ENCODE measurements around the gene TMSB4X. TPM values are rescaled to one million over a fixed set of nuclear protein-coding genes. Genes with fewer than 3 reads are reported as not detected.

Gene TMSB4X
- total RNA-seq (1,000 to 10,000 TPM; 1,233 to 1,969 (median 1,534) TPM), polyA plus RNA-seq (over 10,000 TPM; 11,980 to 20,488 (median 18,152) TPM)

- TF ChIP-seq POLR2A (IDR thresholded peaks at IDR 0.05) = peak; percentile 91 to 96
- no peak for TF ChIP-seq EP300 (IDR thresholded peaks at IDR 0.05)
- TF ChIP-seq POLR2AphosphoS5 (IDR thresholded peaks at IDR 0.05) = peak; percentile 98 to 100 (median 99)
- DNase-seq = peak; percentile 93
- intact Hi-C loops (cut with DNase I) = loop anchor here (5.0 to 10.0 kb wide), 3 partner anchors 110 to 680 kb away; partner anchors contain the start of gene TCEANC
- Histone ChIP-seq H3K4me1 (no peaks in the 10 kb centered on the region), H3K4me3 (peak within 1 kb of the TSS; percentile 57 to 73 (median 68)), H3K36me3 (peaks cover 0 to 4% (median 0%) of the 10 kb centered on the region in 4 donors), H3K27me3 (peaks cover 0 to 3% (median 0%) of the 10 kb centered on the region in 3 donors), H3K9me3 (no peaks in the 10 kb centered on the region), H3K27ac (peak within 1 kb of the TSS; percentile 87 to 92 (median 90))
- 0 to 1% methylated on average over 60 of the region's 60 CpGs for WGBS, 2 donors
Measured at GRCh38 chrX:12974796-12975669, at the start of gene TMSB4X. TMSB4X (plus strand) TSS chrX:12975110.

DNA sequence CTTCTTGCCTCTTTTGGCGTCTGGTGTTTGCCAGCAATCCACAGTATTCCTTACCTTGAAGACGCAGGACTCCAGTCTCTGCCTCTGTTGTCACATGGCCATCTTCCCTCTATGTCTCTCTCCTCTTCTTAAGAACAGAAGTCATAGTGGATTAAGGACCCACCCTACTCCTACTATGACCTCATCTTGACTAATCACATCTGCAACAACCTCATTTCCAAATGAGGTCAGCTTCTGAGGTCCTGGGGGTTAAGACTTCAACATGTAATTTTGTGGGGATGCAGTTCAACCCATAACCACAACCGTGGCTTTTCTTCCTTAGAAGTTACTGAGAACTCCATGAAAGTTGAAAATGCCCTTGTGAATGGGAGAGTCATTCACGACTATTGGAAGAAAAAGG is 45.2 kb upstream of the TMSB4X start:
- Histone ChIP-seq H3K27me3 (no peaks in the 10 kb centered on the region), H3K4me1 (no peaks in the 10 kb centered on the region), H3K4me3 (no peak overlapping the region), H3K27ac (no peak overlapping the region), H3K36me3 (no peaks in the 10 kb centered on the region), H3K9me3 (no peaks in the 10 kb centered on the region)
- WGBS, 2 donors = 86 to 87% methylated on average over 4 of the region's 4 CpGs
- intact Hi-C loops (cut with DNase I) = no loop called here
- DNase-seq = no peak
- no peak for TF ChIP-seq POLR2AphosphoS5 (IDR thresholded peaks at IDR 0.05)
- no peak for TF ChIP-seq POLR2A (IDR thresholded peaks at IDR 0.05)
- TF ChIP-seq, protein P1, sequence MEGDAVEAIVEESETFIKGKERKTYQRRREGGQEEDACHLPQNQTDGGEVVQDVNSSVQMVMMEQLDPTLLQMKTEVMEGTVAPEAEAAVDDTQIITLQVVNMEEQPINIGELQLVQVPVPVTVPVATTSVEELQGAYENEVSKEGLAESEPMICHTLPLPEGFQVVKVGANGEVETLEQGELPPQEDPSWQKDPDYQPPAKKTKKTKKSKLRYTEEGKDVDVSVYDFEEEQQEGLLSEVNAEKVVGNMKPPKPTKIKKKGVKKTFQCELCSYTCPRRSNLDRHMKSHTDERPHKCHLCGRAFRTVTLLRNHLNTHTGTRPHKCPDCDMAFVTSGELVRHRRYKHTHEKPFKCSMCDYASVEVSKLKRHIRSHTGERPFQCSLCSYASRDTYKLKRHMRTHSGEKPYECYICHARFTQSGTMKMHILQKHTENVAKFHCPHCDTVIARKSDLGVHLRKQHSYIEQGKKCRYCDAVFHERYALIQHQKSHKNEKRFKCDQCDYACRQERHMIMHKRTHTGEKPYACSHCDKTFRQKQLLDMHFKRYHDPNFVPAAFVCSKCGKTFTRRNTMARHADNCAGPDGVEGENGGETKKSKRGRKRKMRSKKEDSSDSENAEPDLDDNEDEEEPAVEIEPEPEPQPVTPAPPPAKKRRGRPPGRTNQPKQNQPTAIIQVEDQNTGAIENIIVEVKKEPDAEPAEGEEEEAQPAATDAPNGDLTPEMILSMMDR (IDR thresholded peaks at IDR 0.05) = no peak
- TF ChIP-seq EP300 (IDR thresholded peaks at IDR 0.05) = no peak

GRCh38 chrX:12930150-12930549 is 44.8 kb upstream of the TMSB4X start:
- Histone ChIP-seq H3K4me1 (no peaks in the 10 kb centered on the region), H3K27me3 (no peaks in the 10 kb centered on the region), H3K36me3 (no peaks in the 10 kb centered on the region), H3K27ac (no peak overlapping the region), H3K4me3 (no peak overlapping the region), H3K9me3 (no peaks in the 10 kb centered on the region)
- TF ChIP-seq POLR2A (IDR thresholded peaks at IDR 0.05) (no peak), EP300 (IDR thresholded peaks at IDR 0.05) (no peak), POLR2AphosphoS5 (IDR thresholded peaks at IDR 0.05) (no peak)
- TF ChIP-seq, protein P1 (IDR thresholded peaks at IDR 0.05) = no peak
- WGBS, 2 donors = 88 to 93% methylated on average over 2 of the region's 2 CpGs
- intact Hi-C loops (cut with DNase I) = no loop called here
- no peak for DNase-seq

DNA sequence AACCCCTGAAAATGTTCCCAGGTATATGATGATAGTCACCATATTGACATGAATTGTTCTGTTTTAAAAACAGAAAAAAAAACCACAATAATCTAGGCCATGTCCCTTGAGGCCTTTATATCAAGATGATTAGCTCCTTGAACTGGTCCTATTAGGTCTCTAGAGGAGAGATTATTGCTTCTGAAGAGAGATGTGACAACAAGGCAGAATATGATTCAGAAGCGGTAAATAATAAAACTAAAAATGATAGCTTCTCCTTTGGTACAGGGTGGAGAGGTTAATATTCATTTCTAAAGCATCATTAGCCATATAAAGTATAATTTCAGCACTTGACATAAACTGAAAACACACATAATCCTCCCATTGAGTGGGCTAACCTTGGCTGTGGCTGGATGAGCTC is 42.7 kb upstream of the TMSB4X start:
- Histone ChIP-seq H3K9me3 (no peaks in the 10 kb centered on the region), H3K4me3 (no peak overlapping the region), H3K4me1 (no peaks in the 10 kb centered on the region), H3K36me3 (no peaks in the 10 kb centered on the region), H3K27ac (no peak overlapping the region), H3K27me3 (no peaks in the 10 kb centered on the region)
- intact Hi-C loops (cut with DNase I) = no loop called here
- TF ChIP-seq, protein P1 (IDR thresholded peaks at IDR 0.05) = no peak
- DNase-seq = no peak
- 91 to 100% methylated on average over 1 of the region's 1 CpG for WGBS, 2 donors

DNA sequence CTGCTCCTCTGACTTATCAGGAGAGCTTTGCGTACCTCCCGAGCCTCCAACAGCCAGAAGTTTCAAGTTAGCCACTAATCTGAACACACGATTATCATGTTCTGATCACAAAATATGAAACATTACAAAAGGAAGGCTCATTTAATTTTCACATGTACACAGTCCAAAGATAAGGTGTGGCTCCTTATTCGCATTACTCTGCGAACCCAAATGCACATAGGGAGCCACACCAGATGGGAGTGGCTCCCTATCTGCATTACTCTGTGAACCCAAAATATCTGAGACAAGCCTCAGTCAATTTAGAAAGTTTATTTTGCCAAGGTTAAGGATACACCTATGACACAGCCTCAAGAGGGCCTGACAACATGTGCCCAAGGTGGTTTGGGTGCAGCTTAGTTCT is 40.1 kb upstream of the TMSB4X start:
- Histone ChIP-seq H3K4me1 (no peaks in the 10 kb centered on the region), H3K36me3 (no peaks in the 10 kb centered on the region), H3K27ac (no peak overlapping the region), H3K4me3 (no peak overlapping the region), H3K9me3 (no peaks in the 10 kb centered on the region), H3K27me3 (no peaks in the 10 kb centered on the region)
- 76 to 88% methylated on average over 5 of the region's 5 CpGs for WGBS, 2 donors
- no peak for TF ChIP-seq POLR2A (IDR thresholded peaks at IDR 0.05)
- no peak for DNase-seq
- intact Hi-C loops (cut with DNase I) = no loop called here

Data from sigmoid colon (tissue), 7 donors.